Measurements from ENCODE around the gene HINT3.

Gene HINT3

DNA sequence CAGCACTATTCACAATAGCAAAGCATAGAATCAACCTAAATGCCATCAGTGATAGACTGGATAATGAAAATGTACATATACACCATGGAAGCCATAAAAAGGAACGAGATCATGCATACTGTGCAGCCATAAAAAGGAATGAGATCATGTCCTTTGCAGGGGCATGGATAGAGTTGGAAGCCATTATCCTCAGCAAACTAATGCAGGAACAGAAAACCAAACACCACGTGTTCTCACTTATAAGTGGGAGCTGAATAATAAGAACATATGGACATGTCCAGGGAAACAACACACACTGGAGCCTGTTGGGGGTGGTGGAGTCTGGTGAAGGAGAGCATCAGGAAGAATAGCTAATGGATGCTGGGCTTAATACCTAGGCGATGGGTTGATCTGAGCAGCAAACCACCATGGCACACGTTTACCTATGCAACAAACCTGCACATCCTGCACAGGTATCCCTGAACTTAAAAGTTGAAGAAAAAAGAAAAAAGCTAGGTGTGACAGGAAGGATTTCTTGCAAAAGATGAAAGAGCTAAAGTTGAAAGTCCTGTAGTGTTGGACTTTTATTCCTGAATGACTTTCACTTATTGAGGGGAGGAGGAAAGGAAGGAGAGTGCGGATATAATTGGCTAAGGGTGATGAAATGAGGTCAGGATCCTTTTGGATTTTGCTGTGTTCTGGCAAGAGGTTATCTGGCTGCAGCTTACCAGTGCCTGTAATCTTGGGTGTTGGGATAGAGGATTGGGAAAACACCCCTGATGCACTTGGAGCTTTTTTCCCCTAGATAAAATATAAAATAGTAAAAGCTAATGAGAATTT, 38.3 kb downstream of the HINT3 start:
- in situ Hi-C loops (cut with HindIII; ENCODE audit: low pct_ligation_motif_present, low sequenced_read_pairs), result no loop called here

DNA sequence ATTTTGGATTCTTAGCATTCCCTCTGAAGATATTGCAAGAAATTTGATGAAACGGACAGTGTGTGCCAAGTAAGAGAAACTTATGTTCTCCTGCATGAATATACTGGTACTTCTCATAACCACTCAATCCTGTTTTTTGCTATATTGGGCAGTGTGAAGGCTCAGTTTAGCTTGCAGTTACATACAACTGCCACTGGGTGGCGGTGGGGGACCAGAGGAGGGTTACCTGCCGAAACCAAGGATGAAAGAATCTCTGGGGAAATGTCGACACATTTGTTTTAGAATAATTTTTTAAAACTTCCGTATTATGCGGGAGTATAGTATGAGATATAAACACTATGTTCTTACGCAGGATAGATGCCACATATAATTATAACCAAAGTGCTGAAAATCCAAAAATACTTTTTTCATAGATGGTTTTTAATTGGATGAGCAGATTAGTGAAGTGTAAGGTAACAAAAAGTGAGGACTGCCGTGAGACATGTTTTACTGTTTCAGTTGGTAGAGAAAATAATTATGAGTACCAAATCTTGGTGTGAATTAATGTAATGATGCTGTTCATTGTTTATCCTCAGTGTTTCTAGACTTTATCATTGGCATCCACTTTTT, 39.5 kb downstream of the HINT3 start:
- H3K27ac ChIP-seq, result no peak overlapping the region
- TF ChIP-seq, protein P1, sequence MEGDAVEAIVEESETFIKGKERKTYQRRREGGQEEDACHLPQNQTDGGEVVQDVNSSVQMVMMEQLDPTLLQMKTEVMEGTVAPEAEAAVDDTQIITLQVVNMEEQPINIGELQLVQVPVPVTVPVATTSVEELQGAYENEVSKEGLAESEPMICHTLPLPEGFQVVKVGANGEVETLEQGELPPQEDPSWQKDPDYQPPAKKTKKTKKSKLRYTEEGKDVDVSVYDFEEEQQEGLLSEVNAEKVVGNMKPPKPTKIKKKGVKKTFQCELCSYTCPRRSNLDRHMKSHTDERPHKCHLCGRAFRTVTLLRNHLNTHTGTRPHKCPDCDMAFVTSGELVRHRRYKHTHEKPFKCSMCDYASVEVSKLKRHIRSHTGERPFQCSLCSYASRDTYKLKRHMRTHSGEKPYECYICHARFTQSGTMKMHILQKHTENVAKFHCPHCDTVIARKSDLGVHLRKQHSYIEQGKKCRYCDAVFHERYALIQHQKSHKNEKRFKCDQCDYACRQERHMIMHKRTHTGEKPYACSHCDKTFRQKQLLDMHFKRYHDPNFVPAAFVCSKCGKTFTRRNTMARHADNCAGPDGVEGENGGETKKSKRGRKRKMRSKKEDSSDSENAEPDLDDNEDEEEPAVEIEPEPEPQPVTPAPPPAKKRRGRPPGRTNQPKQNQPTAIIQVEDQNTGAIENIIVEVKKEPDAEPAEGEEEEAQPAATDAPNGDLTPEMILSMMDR (IDR thresholded peaks at IDR 0.05; ENCODE audit: low read depth, low read length, missing control alignments), result peak; percentile 97
- peaks cover 2% of the 10 kb centered on the region for H3K36me3 ChIP-seq (replicated peaks)
- in situ Hi-C loops (cut with HindIII; ENCODE audit: low pct_ligation_motif_present, low sequenced_read_pairs), result no loop called here
- peak; percentile 8 for DNase-seq
- no peaks in the 10 kb centered on the region for H3K27me3 ChIP-seq (replicated peaks)
- H3K4me3 ChIP-seq (ENCODE audit: low read depth, low read length), result no peak overlapping the region

More for the DNA sequence above, 38.3 kb downstream of the HINT3 start:
- TF ChIP-seq, protein P1 (IDR thresholded peaks at IDR 0.05; ENCODE audit: low read depth, low read length, missing control alignments), result no peak
- DNase-seq, result no peak
- H3K36me3 ChIP-seq (replicated peaks), result peaks cover 2% of the 10 kb centered on the region
- no peaks in the 10 kb centered on the region for H3K27me3 ChIP-seq (replicated peaks)
- H3K27ac ChIP-seq, result no peak overlapping the region
- H3K4me3 ChIP-seq (ENCODE audit: low read depth, low read length), result no peak overlapping the region

DNA sequence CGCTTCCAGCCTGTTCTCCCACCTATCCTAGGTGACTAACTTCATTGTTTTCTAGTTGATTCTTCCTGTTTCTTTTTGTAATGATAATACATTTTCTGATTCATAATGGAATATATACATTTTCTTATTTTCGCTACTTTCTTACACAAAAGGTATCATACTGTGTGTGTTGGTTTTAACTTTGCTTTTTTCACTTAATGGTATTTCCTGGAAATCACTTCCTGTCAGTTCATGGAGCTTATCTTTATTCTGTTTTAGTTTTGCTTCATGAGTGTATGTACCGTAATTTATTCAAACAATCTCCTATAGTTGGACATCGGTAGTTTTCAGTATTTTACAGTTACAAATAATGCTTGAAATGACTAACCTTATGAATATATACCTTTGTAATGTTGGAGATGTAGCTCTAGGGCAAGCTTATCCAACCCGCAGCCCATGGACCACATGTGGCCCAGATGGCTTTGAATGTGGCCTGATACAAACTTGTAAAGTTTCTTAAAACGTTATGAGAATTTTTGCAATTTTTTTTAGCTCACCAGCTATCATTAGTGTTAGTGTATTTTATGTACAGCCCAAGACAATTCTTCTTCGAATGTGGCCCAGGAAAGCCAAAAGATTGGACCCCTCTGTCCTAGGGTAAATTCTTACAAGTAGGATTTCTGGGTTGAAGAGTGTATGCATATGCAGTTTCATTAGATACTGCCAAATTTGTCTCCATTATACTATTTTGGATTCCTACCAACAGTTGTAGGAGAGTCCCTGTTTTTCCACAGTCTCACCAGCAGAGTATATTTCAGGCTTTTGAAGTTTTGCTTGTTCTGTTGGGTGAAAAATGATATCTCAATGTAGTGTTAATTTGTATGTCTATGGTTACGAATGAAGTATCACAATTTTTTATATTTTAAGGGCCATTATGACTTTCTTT, 46.4 kb downstream of the HINT3 start:
- no peaks in the 10 kb centered on the region for H3K27me3 ChIP-seq (replicated peaks)
- H3K36me3 ChIP-seq (replicated peaks), result peaks cover 2% of the 10 kb centered on the region
- in situ Hi-C loops (cut with HindIII; ENCODE audit: low pct_ligation_motif_present, low sequenced_read_pairs), result no loop called here
- no peak overlapping the region for H3K27ac ChIP-seq
- DNase-seq, result no peak
- TF ChIP-seq, protein P1 (IDR thresholded peaks at IDR 0.05; ENCODE audit: low read depth, low read length, missing control alignments), result no peak
- H3K4me3 ChIP-seq (ENCODE audit: low read depth, low read length), result no peak overlapping the region

DNA sequence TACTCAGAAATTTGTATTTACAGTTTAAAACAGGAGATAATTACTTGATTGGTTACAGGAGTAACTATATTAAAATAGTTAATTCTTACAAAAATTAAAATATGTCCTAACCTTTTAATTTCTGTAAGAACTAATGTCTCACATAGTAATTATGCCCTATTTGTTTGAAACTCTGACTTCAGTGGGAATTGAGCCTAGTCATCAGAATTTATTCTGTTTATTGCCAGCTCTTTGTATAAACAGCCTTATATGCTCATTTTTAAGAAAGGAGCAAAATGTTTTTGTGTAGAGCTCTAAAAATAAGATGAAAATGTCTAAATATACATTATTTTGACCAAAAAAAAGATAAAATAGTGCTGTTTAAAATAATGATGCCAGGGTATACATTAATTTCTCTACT, 51.2 kb downstream of the HINT3 start:
- in situ Hi-C loops (cut with HindIII; ENCODE audit: low pct_ligation_motif_present, low sequenced_read_pairs), result no loop called here
- TF ChIP-seq, protein P1 (IDR thresholded peaks at IDR 0.05; ENCODE audit: low read depth, low read length, missing control alignments), result no peak
- peaks cover 17% of the 10 kb centered on the region for H3K36me3 ChIP-seq (replicated peaks)
- no peak overlapping the region for H3K4me3 ChIP-seq (ENCODE audit: low read depth, low read length)
- H3K27ac ChIP-seq, result no peak overlapping the region
- H3K27me3 ChIP-seq (replicated peaks), result no peaks in the 10 kb centered on the region
- no peak for DNase-seq

DNA sequence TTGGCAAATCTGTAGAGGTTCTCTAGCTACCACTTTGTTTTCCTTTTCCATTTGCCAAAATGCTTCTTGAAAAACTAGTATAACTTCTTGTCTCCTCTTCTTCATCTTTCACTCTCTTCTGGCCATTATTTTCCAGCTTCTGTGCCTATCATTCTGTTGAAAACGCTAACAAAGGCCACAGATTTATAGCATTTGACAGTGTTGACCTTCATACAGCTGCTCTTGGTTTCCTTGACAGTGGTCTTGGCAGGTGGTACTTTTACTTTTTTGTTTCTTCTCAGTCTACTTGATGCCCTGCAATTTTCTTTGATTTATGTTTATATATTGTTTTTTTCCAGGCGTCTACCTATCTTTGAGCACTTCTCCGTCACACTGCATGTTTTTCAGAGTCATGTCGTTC, 53.5 kb downstream of the HINT3 start:
- in situ Hi-C loops (cut with HindIII; ENCODE audit: low pct_ligation_motif_present, low sequenced_read_pairs), result no loop called here
- no peak for DNase-seq
- no peak overlapping the region for H3K27ac ChIP-seq
- H3K36me3 ChIP-seq (replicated peaks), result peaks cover 23% of the 10 kb centered on the region
- H3K27me3 ChIP-seq (replicated peaks), result no peaks in the 10 kb centered on the region
- TF ChIP-seq, protein P1 (IDR thresholded peaks at IDR 0.05; ENCODE audit: low read depth, low read length, missing control alignments), result no peak
- H3K4me3 ChIP-seq (ENCODE audit: low read depth, low read length), result no peak overlapping the region
